HG03039 (cell line): ENCODE measurements around the gene SPNS2.
A peak's percentile ranks its signal among the peaks of the same experiment; 100 is the strongest.

ENCODE experiments used
- ATAC-seq: cut with Tn5 transposase; IDR thresholded peaks from one replicate; pipeline ENCODE4 v1.9.1; 2021; ENCODE audit warnings: mild to moderate bottlenecking, moderate library complexity; ENCODE audit not compliant: unreplicated experiment

SPNS2 gene

GRCh38 chr17:4548721-4549531, 50.2 kb downstream of the SPNS2 start:
- no peak for ATAC-seq

GRCh38 chr17:4549781-4550533, 51.3 kb downstream of the SPNS2 start:
- no peak for ATAC-seq

- ATAC-seq = no peak
These were observed 51.9 kb downstream of the SPNS2 start for GRCh38 chr17:4550534-4551039.

- ATAC-seq = no peak
These were observed 52.5 kb downstream of the SPNS2 start for GRCh38 chr17:4551141-4551540.

GRCh38 chr17:4551796-4552525, 53.3 kb downstream of the SPNS2 start:
- ATAC-seq = no peak

- no peak for ATAC-seq
These were observed 55.0 kb downstream of the SPNS2 start for GRCh38 chr17:4553669-4554068.

- ATAC-seq = no peak
These were observed 55.8 kb downstream of the SPNS2 start for GRCh38 chr17:4554441-4554996.

- peak; percentile 76 for ATAC-seq
These were observed 56.5 kb downstream of the SPNS2 start, which contains the start of gene MYBBP1A for GRCh38 chr17:4554997-4555799. TSS of gene MYBBP1A (minus strand) at chr17:4555384. CDS start at chr17:4555324, 60 bp downstream.

GRCh38 chr17:4555873-4556759, 57.4 kb downstream of the SPNS2 start:
- no peak for ATAC-seq

GRCh38 chr17:4556996-4557395, 58.3 kb downstream of the SPNS2 start:
- ATAC-seq = no peak

GRCh38 chr17:4557626-4558346, 59.1 kb downstream of the SPNS2 start:
- no peak for ATAC-seq

- no peak for ATAC-seq
These were observed 59.8 kb downstream of the SPNS2 start for GRCh38 chr17:4558347-4558971.

- no peak for ATAC-seq
These were observed 60.6 kb downstream of the SPNS2 start for GRCh38 chr17:4559139-4559791.

- ATAC-seq = no peak
These were observed 61.3 kb downstream of the SPNS2 start for GRCh38 chr17:4559966-4560365.

GRCh38 chr17:4560421-4560820, 61.7 kb downstream of the SPNS2 start, which contains the start of gene GGT6:
TSS of gene GGT6 (minus strand) at chr17:4560577. CDS start at chr17:4560521, 56 bp downstream.
- no peak for ATAC-seq

GRCh38 chr17:4560837-4561256, 62.2 kb downstream of the SPNS2 start:
- ATAC-seq = no peak
